ENCODE data around the gene AMOTL1. TPM values are rescaled to one million over a fixed set of nuclear protein-coding genes. Genes with fewer than 3 reads are reported as not detected.
"Not testable (repeated sequence)": the region's sequence is repeated elsewhere in the genome, so short reads cannot be mapped to it uniquely, and the experiment has no call there.

AMOTL1 gene
- total and polyA plus RNA-seq, 4 experiments from 2014 or later: 0.06 to 0.09 (median 0.07) TPM; not detected in 1

DNA sequence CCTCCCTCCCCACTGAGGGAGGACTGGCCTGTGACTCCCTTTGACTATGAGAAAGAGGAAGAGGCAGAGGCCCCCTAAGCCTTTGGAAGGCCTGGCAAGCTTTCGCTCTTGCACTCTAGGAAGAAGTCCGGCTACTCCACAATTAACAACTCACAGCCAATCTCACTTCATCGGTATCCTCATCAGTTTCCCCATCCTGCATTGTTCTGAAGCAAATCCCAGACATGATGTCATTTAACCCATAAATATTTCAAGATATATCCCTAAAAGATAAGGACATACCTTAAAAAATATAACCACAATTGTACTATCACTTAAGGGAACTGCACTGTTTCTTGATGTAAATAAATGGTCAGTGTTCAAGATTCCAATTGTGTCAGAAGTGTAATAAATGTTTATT, 142.1 kb downstream of the AMOTL1 start:
- intact Hi-C loops (cut with micrococcal nuclease): no loop called here
- H3K27me3 Mint-ChIP-seq: no peaks in the 10 kb centered on the region
- POLR2A ChIA-PET (ENCODE audit: partially characterized antibody): no interaction called here

DNA sequence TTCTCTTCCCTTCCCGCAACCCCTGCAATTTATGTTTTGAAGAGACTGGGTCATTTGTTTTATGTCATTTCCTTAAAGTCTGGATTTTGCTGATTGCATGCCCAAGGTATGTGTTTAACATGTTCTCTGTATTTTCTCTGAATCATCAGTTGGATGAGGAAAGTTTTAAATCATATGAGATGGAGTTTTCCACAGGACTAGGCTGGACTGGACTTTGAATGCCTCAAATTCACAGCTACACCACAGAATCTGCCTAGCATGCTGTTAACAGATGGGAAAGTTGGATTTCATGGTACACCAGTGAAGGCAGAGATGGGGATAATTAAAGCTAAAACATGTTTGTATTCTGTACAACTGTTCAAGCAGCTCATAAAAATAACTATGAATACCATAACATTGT, 142.6 kb downstream of the AMOTL1 start:
- Histone ChIP-seq H3K9me3 (ENCODE audit: control insufficient read depth in 1 of 2, low read length in 2 of 2) (no peaks in the 10 kb centered on the region), H3K4me3 (ENCODE audit: low read length in 2 of 2) (no peak overlapping the region), H3K4me1 (ENCODE audit: insufficient read depth, low read length) (no peaks in the 10 kb centered on the region), H3K27me3 (ENCODE audit: insufficient read depth, low read length) (no peaks in the 10 kb centered on the region), H3K36me3 (ENCODE audit: insufficient read depth, low read length) (no peaks in the 10 kb centered on the region), H3K27ac (ENCODE audit: low read depth, low read length) (no peak overlapping the region)
- Mint-ChIP-seq H3K27ac (no peak overlapping the region), H3K4me3 (no peak overlapping the region), H3K36me3 (peaks cover 2 to 23% of the 10 kb centered on the region in 2 donors), H3K4me1 (peaks cover 0 to 1% (median 0%) of the 10 kb centered on the region in 4 donors), H3K27me3 (no peaks in the 10 kb centered on the region), H3K9me3 (peaks cover 0 to 14% (median 7%) of the 10 kb centered on the region in 8 donors)
- DNase-seq: no peak
- intact Hi-C loops (cut with micrococcal nuclease): no loop called here
- POLR2A ChIA-PET (ENCODE audit: partially characterized antibody): no interaction called here
- CTCF ChIA-PET (ENCODE audit: partially characterized antibody): interaction anchor here (0.9 kb wide), 1 partner anchor 13 kb away, joined by 3 read pairs; no protein-coding TSS in a partner anchor

More for the DNA sequence above, 142.1 kb downstream of the AMOTL1 start:
- H3K27ac ChIP-seq (ENCODE audit: low read depth, low read length): no peak overlapping the region
- no peaks in the 10 kb centered on the region for H3K4me1 ChIP-seq (ENCODE audit: insufficient read depth, low read length)
- no peaks in the 10 kb centered on the region for H3K27me3 ChIP-seq (ENCODE audit: insufficient read depth, low read length)
- CTCF ChIA-PET (ENCODE audit: partially characterized antibody): interaction anchor here (0.9 to 2.0 kb wide), 2 partner anchors 12 to 13 kb away, joined by 3 to 7 read pairs; no protein-coding TSS in a partner anchor
- no peak for DNase-seq
- Mint-ChIP-seq H3K27ac (peak overlapping the region in 1 of 7 donors; percentile 59), H3K4me3 (no peak overlapping the region), H3K9me3 (peaks cover 0 to 17% (median 9%) of the 10 kb centered on the region in 8 donors), H3K4me1 (peaks cover 0 to 1% (median 0%) of the 10 kb centered on the region in 4 donors), H3K36me3 (peaks cover 2 to 23% of the 10 kb centered on the region in 2 donors)
- no peaks in the 10 kb centered on the region for H3K36me3 ChIP-seq (ENCODE audit: insufficient read depth, low read length)
- no peak overlapping the region for H3K4me3 ChIP-seq (ENCODE audit: low read length in 2 of 2)
- H3K9me3 ChIP-seq (ENCODE audit: control insufficient read depth in 1 of 2, low read length in 2 of 2): no peaks in the 10 kb centered on the region

GRCh38 chr11:94912806-94913205, 144.7 kb downstream of the AMOTL1 start:
- H3K27me3 ChIP-seq (ENCODE audit: insufficient read depth, low read length): no peaks in the 10 kb centered on the region
- Mint-ChIP-seq H3K27me3 (no peaks in the 10 kb centered on the region), H3K4me3 (no peak overlapping the region), H3K9me3 (peaks cover 0 to 2% (median 0%) of the 10 kb centered on the region in 8 donors), H3K4me1 (peaks cover 0 to 1% (median 0%) of the 10 kb centered on the region in 4 donors), H3K36me3 (peaks cover 0 to 18% of the 10 kb centered on the region in 2 donors), H3K27ac (no peak overlapping the region)
- no peaks in the 10 kb centered on the region for H3K36me3 ChIP-seq (ENCODE audit: insufficient read depth, low read length)
- no peaks in the 10 kb centered on the region for H3K9me3 ChIP-seq (ENCODE audit: control insufficient read depth in 1 of 2, low read length in 2 of 2)
- H3K4me1 ChIP-seq (ENCODE audit: insufficient read depth, low read length): no peaks in the 10 kb centered on the region
- ChIA-PET POLR2A (ENCODE audit: partially characterized antibody) (no interaction called here), CTCF (ENCODE audit: partially characterized antibody) (interaction anchor here (0.7 kb wide), 1 partner anchor 18 kb away, joined by 3 read pairs; no protein-coding TSS in a partner anchor)
- no peak for DNase-seq
- intact Hi-C loops (cut with micrococcal nuclease): no loop called here
- H3K4me3 ChIP-seq (ENCODE audit: low read length in 2 of 2): no peak overlapping the region
- no peak overlapping the region for H3K27ac ChIP-seq (ENCODE audit: low read depth, low read length)

- H3K27ac Mint-ChIP-seq; H3K4me3 Mint-ChIP-seq; CTCF ChIA-PET (ENCODE audit: partially characterized antibody); intact Hi-C loops (cut with micrococcal nuclease); POLR2A ChIA-PET (ENCODE audit: partially characterized antibody); H3K4me3 ChIP-seq (ENCODE audit: low read length in 2 of 2); H3K9me3 ChIP-seq (ENCODE audit: control insufficient read depth in 1 of 2, low read length in 2 of 2); H3K27ac ChIP-seq (ENCODE audit: low read depth, low read length); H3K9me3 Mint-ChIP-seq; H3K27me3 ChIP-seq (ENCODE audit: insufficient read depth, low read length); H3K27me3 Mint-ChIP-seq; H3K4me1 Mint-ChIP-seq; H3K4me1 ChIP-seq (ENCODE audit: insufficient read depth, low read length); DNase-seq; H3K36me3 ChIP-seq (ENCODE audit: insufficient read depth, low read length): not testable (repeated sequence)
- peaks cover 0 to 18% of the 10 kb centered on the region in 2 donors for H3K36me3 Mint-ChIP-seq
These were observed 145.7 kb downstream of the AMOTL1 start for GRCh38 chr11:94913718-94914394.

- DNase-seq: no peak
- Mint-ChIP-seq H3K36me3 (peaks cover 0 to 20% of the 10 kb centered on the region in 2 donors), H3K27me3 (peaks cover 0 to 1% of the 10 kb centered on the region in 2 donors), H3K4me3 (no peak overlapping the region), H3K9me3 (peaks cover 0 to 2% (median 0%) of the 10 kb centered on the region in 8 donors), H3K27ac (no peak overlapping the region), H3K4me1 (peaks cover 14 to 24% (median 18%) of the 10 kb centered on the region in 4 donors)
- Histone ChIP-seq H3K36me3 (ENCODE audit: insufficient read depth, low read length) (no peaks in the 10 kb centered on the region), H3K27ac (ENCODE audit: low read depth, low read length) (no peak overlapping the region), H3K9me3 (ENCODE audit: control insufficient read depth in 1 of 2, low read length in 2 of 2) (no peaks in the 10 kb centered on the region), H3K4me3 (ENCODE audit: low read length in 2 of 2) (no peak overlapping the region), H3K27me3 (ENCODE audit: insufficient read depth, low read length) (no peaks in the 10 kb centered on the region), H3K4me1 (ENCODE audit: insufficient read depth, low read length) (peaks cover 22% of the 10 kb centered on the region)
- ChIA-PET CTCF (ENCODE audit: partially characterized antibody) (no interaction called here), POLR2A (ENCODE audit: partially characterized antibody) (no interaction called here)
- intact Hi-C loops (cut with micrococcal nuclease): no loop called here
These were observed 152.2 kb downstream of the AMOTL1 start for GRCh38 chr11:94920311-94920710.

DNA sequence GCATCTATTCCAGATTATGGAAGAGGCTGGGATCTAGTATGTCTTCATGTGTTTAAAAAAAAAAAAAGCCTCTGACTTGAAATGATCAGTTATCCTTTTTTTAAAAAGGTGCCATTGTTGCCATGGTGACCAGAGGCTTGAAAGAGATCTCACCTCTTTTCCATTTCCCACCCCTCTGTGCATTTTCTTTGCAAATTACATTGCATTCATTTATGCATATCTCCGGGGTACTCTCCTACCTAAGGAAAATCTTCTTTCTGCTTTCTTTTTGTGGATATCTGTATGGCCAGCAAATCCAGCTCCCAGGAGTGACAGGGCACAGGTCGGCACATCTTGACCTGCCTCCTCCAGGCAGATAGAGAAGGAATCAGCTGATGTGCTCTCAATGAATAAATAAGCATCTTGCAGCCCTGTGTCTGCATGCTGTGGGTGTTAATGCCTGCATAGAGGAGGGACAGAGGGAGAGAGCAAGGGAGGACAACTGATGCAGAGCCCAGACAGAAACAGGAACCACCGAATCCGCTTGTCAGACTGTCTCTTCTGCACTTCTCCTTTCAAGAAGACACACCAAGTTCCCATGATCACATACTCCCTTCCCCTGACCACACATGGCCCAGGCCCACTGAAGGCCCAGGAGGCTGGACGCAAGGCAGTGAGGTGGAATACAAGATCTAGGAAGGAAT, 154.3 kb downstream of the AMOTL1 start:
- ChIA-PET CTCF (ENCODE audit: partially characterized antibody) (interaction anchor here (1.4 to 1.8 kb wide), 2 partner anchors 25 to 145 kb away, joined by 3 read pairs; partner anchors contain the start of gene SRSF8), POLR2A (ENCODE audit: partially characterized antibody) (no interaction called here)
- H3K4me1 ChIP-seq (ENCODE audit: insufficient read depth, low read length): peaks cover 42% of the 10 kb centered on the region
- H3K9me3 ChIP-seq (ENCODE audit: control insufficient read depth in 1 of 2, low read length in 2 of 2): no peaks in the 10 kb centered on the region
- no peaks in the 10 kb centered on the region for H3K36me3 ChIP-seq (ENCODE audit: insufficient read depth, low read length)
- H3K27me3 Mint-ChIP-seq: peaks cover 0 to 1% of the 10 kb centered on the region in 2 donors
- DNase-seq: no peak
- H3K36me3 Mint-ChIP-seq: peaks cover 0 to 20% of the 10 kb centered on the region in 2 donors
- no peak overlapping the region for H3K4me3 ChIP-seq (ENCODE audit: low read length in 2 of 2)
- peak overlapping the region in 1 of 7 donors; percentile 14 for H3K27ac Mint-ChIP-seq
- no peaks in the 10 kb centered on the region for H3K27me3 ChIP-seq (ENCODE audit: insufficient read depth, low read length)
- H3K9me3 Mint-ChIP-seq: peaks cover 0 to 3% (median 0%) of the 10 kb centered on the region in 8 donors
- H3K4me1 Mint-ChIP-seq: peaks cover 26 to 46% (median 34%) of the 10 kb centered on the region in 4 donors
- no peak overlapping the region for H3K27ac ChIP-seq (ENCODE audit: low read depth, low read length)
- H3K4me3 Mint-ChIP-seq: no peak overlapping the region
- intact Hi-C loops (cut with micrococcal nuclease): no loop called here

DNA sequence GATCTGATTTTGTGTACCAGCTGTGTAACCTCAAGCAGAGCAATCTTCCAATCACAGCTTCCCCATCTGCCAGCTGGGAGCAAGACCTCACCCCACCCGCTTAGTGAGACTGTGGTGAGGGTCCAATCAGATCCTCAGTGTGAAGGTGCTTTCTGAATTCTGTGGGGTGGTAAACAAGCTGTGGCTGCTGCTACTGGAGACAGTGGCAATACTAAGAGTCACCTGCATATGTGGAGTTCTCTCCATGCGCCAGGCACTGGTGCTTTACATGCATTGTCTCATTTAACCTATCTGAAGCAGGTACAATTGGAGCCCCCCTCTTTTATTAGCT, 154.8 kb downstream of the AMOTL1 start:
- H3K27ac Mint-ChIP-seq: no peak overlapping the region
- CTCF ChIA-PET (ENCODE audit: partially characterized antibody): interaction anchor here (1.0 to 1.8 kb wide), 3 partner anchors 12 to 144 kb away, joined by 3 read pairs; partner anchors contain the start of gene SRSF8

More for the DNA sequence above, 154.8 kb downstream of the AMOTL1 start:
- POLR2A ChIA-PET (ENCODE audit: partially characterized antibody): interaction anchor here (2.4 to 4.1 kb wide), 3 partner anchors 50 to 167 kb away, joined by 12 to 36 read pairs (median 26); partner anchors contain the start of genes CWC15, ENDOD1, KDM4D and SRSF8
- no peak overlapping the region for H3K4me3 ChIP-seq (ENCODE audit: low read length in 2 of 2)
- intact Hi-C loops (cut with micrococcal nuclease): no loop called here
- H3K4me1 ChIP-seq (ENCODE audit: insufficient read depth, low read length): peaks cover 43% of the 10 kb centered on the region
- no peaks in the 10 kb centered on the region for H3K27me3 ChIP-seq (ENCODE audit: insufficient read depth, low read length)
- H3K9me3 ChIP-seq (ENCODE audit: control insufficient read depth in 1 of 2, low read length in 2 of 2): no peaks in the 10 kb centered on the region
- H3K36me3 Mint-ChIP-seq: peaks cover 0 to 20% of the 10 kb centered on the region in 2 donors
- no peaks in the 10 kb centered on the region for H3K36me3 ChIP-seq (ENCODE audit: insufficient read depth, low read length)
- H3K27me3 Mint-ChIP-seq: peaks cover 0 to 1% of the 10 kb centered on the region in 2 donors
- peak overlapping the region in 1 of 8 donors; percentile 2 for H3K4me3 Mint-ChIP-seq
- H3K4me1 Mint-ChIP-seq: peaks cover 26 to 50% (median 34%) of the 10 kb centered on the region in 4 donors
- no peak overlapping the region for H3K27ac ChIP-seq (ENCODE audit: low read depth, low read length)
- peaks cover 0 to 3% (median 0%) of the 10 kb centered on the region in 8 donors for H3K9me3 Mint-ChIP-seq
- DNase-seq: no peak

All from CD4-positive, alpha-beta memory T cell (primary cell).